NT2/D1 (cell line): Measurements from ENCODE around the gene ZCCHC14.

Experiments
- YY1 ChIP-seq: IDR thresholded peaks from 2 replicates; pipeline ENCODE4 v1.6.1; 2011; ENCODE audit not compliant: insufficient read length, insufficient read depth
- ZNF274 ChIP-seq: IDR thresholded peaks from 2 replicates; pipeline ENCODE4 v1.6.1; 2011; ENCODE audit warnings: mild to moderate bottlenecking, low read depth, low read length

- TF ChIP-seq YY1, result no peak
- TF ChIP-seq ZNF274, result no peak
These were observed 27.5 kb downstream of the ZCCHC14 start for GRCh38 chr16:87465306-87465705.
